Dermis blood vessel endothelial cell (primary cell): ENCODE measurements around the gene LRP1. TPM values are rescaled to one million over a fixed set of nuclear protein-coding genes. Genes with fewer than 3 reads are reported as not detected.
A peak's percentile ranks its signal among the peaks of the same experiment; 100 is the strongest.

Experiments
- DNase-seq: peaks from one replicate; pipeline ENCODE4 v3.0.0; 2010
- total RNA-seq: library from RNA; depleted of rRNA; stranded (reverse); fragments of >200 nt; gene quantifications from 2 replicates; pipeline ENCODE4 v1.2.3, GENCODE V29; 2014

Gene LRP1
- total RNA-seq, 1 donor from 2014 or later = 3.2 TPM

- DNase-seq = no peak
Observed at GRCh38 chr12:57177354-57177753, 49.1 kb downstream of the LRP1 start.

- no peak for DNase-seq
Observed at GRCh38 chr12:57178213-57178612, 49.9 kb downstream of the LRP1 start.

DNA sequence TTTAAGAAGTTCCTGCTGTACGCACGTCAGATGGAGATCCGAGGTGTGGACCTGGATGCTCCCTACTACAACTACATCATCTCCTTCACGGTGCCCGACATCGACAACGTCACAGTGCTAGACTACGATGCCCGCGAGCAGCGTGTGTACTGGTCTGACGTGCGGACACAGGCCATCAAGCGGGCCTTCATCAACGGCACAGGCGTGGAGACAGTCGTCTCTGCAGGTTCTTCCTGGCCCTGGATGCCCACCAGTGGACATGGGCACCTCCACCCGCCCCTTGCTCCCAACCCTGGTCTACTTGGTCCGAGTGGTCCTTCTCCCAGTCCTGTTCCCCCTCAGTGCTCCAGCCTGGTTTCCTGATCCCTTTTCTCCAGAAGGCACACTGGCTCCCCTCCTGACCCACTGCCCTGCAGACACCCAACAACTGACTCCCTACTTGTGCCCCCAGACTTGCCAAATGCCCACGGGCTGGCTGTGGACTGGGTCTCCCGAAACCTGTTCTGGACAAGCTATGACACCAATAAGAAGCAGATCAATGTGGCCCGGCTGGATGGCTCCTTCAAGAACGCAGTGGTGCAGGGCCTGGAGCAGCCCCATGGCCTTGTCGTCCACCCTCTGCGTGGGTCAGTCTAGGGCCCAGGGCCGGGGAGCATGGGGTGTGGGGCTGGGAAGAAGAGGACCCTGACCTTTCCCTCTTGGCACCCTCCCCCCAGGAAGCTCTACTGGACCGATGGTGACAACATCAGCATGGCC is 51.2 kb downstream of the LRP1 start:
- no peak for DNase-seq

- DNase-seq = no peak
Observed at GRCh38 chr12:57180321-57180989, 52.2 kb downstream of the LRP1 start.

GRCh38 chr12:57181072-57181471 is 52.8 kb downstream of the LRP1 start:
- DNase-seq = no peak

- DNase-seq = no peak
Observed at GRCh38 chr12:57181561-57182155, 53.4 kb downstream of the LRP1 start.

DNA sequence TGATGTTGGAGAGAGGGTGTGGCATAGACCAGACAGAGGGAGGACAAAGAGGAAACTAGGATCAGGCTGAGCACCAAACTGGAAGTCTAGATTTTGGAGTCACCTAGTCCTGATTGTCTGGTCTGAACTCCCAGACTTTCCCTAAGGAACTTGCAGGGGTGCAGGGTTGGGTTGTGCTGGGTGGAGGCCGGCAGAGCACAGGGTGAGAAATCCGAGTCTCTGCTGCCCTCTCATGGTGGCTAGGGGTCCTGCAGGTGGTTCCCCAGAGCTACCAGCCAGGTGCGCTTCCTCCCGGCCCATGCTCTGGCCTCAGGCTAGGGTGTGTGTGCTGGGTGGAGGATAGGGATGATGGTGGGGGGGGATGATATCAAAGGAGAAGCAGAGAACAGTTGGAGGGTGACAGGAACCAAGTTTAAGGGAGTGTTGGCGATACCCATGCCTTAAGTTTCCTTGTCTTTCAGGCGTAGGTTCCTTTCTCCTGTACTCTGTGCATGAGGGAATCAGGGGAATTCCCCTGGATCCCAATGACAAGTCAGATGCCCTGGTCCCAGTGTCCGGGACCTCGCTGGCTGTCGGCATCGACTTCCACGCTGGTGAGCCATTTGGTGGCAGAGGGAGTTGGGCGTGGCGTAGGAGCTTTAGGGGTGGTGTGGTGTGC is 54.8 kb downstream of the LRP1 start:
- DNase-seq = peak; percentile 77

DNA sequence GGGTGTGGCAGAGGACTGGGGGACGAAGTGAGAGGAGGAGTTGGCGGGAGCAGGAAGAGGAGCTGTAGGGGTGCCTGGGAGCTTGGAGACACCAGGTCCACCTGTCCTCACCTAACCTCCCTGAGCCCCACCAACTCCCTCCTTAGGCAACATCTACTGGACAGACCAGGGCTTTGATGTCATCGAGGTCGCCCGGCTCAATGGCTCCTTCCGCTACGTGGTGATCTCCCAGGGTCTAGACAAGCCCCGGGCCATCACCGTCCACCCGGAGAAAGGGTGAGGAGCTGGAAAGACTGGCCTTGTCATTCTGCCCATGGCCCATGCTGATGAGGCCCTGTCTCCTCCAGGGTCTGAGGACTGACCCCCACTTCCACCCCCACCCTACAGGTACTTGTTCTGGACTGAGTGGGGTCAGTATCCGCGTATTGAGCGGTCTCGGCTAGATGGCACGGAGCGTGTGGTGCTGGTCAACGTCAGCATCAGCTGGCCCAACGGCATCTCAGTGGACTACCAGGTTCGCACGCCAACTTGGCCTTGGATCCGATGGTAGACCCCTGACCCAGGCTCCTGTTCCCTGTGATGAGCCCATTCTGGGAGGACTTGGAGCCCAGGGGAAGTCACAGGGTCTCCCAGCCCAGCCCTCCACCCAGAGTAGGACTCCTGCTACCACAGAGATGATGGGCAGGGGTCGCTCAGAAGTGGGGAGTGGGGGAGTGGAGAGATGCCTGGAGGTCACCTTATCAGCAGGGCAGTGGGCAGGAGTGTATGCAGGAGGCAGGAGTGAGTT is 55.8 kb downstream of the LRP1 start:
- no peak for DNase-seq

DNA sequence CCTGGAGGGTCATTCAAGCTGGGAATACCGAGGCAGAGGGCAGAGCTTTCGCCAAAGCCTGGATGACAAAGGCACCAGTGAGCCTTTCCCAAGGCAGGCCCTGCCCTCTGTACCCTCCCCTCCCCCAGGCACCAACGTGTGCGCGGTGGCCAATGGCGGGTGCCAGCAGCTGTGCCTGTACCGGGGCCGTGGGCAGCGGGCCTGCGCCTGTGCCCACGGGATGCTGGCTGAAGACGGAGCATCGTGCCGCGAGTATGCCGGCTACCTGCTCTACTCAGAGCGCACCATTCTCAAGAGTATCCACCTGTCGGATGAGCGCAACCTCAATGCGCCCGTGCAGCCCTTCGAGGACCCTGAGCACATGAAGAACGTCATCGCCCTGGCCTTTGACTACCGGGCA is 57.1 kb downstream of the LRP1 start:
- DNase-seq = no peak

- no peak for DNase-seq
Observed at GRCh38 chr12:57185906-57186508, 57.7 kb downstream of the LRP1 start.

- DNase-seq = no peak
Observed at GRCh38 chr12:57187222-57188089, 59.2 kb downstream of the LRP1 start.

DNA sequence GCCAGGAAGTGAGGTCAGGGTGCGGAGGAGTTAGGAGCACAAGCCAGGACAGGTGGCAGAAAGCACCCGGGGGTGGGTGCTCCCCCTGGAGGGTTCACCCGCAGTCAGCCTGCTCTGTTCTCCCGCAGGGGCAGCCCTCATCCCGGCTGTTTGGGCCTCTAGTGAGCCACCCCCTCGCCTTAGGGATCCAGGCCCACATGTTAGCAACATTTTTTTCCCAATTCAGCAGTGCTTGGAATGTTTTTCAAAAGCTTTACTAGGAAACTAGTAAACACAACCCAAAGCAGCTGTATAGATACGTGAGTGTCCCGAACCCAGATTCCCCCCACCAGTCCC is 59.8 kb downstream of the LRP1 start:
- DNase-seq = no peak

- peak; percentile 47 for DNase-seq
Observed at GRCh38 chr12:57190037-57190436, 61.8 kb downstream of the LRP1 start.

GRCh38 chr12:57190821-57191220 is 62.5 kb downstream of the LRP1 start:
- DNase-seq = no peak

DNA sequence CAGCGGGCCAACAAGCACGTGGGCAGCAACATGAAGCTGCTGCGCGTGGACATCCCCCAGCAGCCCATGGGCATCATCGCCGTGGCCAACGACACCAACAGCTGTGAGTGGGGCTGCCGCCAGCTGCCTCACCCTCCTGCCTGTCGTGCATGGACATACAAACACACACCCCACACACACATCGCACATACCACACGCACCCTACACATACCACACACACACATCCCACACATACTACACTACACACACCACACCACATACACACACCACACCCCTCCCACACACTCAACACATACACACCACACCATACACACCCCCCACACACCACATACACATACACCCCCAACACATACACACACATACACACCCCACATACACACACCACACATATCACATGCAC is 63.1 kb downstream of the LRP1 start:
- DNase-seq = no peak

DNA sequence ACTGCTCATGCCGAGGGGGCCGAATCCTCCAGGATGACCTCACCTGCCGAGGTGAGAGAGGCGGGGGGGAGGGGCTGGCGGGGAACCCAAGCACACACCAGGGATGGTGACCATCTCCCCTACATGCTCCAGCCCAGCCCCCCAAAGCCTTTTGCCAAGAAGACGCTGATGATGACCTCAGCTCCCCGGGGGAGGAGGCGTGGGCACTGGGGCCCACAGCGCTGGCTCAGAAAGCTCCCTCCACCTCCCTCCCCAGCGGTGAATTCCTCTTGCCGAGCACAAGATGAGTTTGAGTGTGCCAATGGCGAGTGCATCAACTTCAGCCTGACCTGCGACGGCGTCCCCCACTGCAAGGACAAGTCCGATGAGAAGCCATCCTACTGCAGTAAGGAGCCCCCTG is 64.6 kb downstream of the LRP1 start:
- DNase-seq = no peak

- no peak for DNase-seq
Observed at GRCh38 chr12:57193706-57194245, 65.5 kb downstream of the LRP1 start.

DNA sequence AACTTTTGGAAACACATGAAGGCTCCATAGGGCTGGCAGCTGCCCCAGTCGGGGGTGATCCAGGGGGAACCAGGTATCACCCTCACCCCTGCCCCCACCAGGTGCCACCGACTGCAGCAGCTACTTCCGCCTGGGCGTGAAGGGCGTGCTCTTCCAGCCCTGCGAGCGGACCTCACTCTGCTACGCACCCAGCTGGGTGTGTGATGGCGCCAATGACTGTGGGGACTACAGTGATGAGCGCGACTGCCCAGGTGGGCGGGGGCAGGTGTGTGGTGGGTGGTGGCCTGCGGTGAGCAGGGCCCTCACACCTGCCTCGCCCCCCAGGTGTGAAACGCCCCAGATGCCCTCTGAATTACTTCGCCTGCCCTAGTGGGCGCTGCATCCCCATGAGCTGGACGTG is 66.0 kb downstream of the LRP1 start:
- DNase-seq = no peak

- DNase-seq = no peak
Observed at GRCh38 chr12:57195186-57195585, 66.9 kb downstream of the LRP1 start.

DNA sequence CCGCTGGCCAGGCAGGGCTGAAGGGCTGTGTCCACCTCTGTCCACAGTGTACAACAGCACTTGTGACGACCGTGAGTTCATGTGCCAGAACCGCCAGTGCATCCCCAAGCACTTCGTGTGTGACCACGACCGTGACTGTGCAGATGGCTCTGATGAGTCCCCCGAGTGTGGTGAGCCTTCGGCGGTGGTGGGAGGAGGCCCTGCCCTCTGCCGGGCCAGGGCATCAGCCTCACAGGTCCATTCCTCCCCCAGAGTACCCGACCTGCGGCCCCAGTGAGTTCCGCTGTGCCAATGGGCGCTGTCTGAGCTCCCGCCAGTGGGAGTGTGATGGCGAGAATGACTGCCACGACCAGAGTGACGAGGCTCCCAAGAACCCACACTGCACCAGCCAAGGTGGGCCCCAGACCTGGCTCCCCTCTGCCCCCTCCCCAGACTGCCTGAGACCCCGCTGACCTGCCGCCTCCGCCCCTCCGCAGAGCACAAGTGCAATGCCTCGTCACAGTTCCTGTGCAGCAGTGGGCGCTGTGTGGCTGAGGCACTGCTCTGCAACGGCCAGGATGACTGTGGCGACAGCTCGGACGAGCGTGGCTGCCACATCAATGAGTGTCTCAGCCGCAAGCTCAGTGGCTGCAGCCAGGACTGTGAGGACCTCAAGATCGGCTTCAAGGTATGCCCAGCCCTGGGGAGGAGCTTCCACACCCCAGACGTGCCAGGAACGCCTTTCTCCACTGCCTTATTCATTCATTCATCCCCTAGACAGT is 67.5 kb downstream of the LRP1 start:
- no peak for DNase-seq
